ENCODE measurements around the gene NEK7.

- TF ChIP-seq CTCF (IDR thresholded peaks at IDR 0.05; ENCODE audit: low read length) (no peak), EZH2 (optimal IDR thresholded peaks at IDR 0.05; ENCODE audit: low read depth, low read length) (no peak)
Measured at GRCh38 chr1:198291036-198291435, 134.2 kb downstream of the NEK7 start.
